GM23338 (cell line): ENCODE results near the gene ARFGAP2.

Experiments
- CREB1 ChIP-seq: fragments of 250-450 bp; sonication (Bioruptor Pico); IDR thresholded peaks from 2 replicates; pipeline ENCODE4 v1.5.0; 2020; ENCODE audit warnings: low read depth, mild to moderate bottlenecking, moderate library complexity
- CTCF ChIP-seq, 2 experiments: fragments of 200-600 bp in 1 of 2; sonication (generic) in 1 of 2; conservative IDR thresholded peaks; 2 replicates each; pipeline versions ENCODE4 v1.5.1 to v1.6.1; 2016 to 2017; ENCODE audit warnings: antibody characterized with exemption in 2 of 2, low read depth in 2 of 2, mild to moderate bottlenecking in 2 of 2, moderate library complexity in 1 of 2
- ETS1 ChIP-seq: IDR thresholded peaks from 2 replicates; pipeline ENCODE4 v1.6.1; 2016; ENCODE audit warnings: antibody characterized with exemption
- EZH2 ChIP-seq: fragments of 200-600 bp; sonication (generic); IDR thresholded peaks from one replicate; pipeline ENCODE4 v1.8.0; 2017; ENCODE audit warnings: antibody characterized with exemption, mild to moderate bottlenecking, low read depth; ENCODE audit not compliant: unreplicated experiment
- EZH2phosphoT487 ChIP-seq: fragments of 200-600 bp; sonication (generic); IDR thresholded peaks from one replicate; pipeline ENCODE4 v1.8.1; 2018; ENCODE audit warnings: antibody characterized with exemption; ENCODE audit not compliant: unreplicated experiment
- JUNB ChIP-seq: IDR thresholded peaks from one replicate; pipeline ENCODE4 v1.6.1; 2016; ENCODE audit warnings: antibody characterized with exemption; ENCODE audit not compliant: unreplicated experiment
- NANOG ChIP-seq: IDR thresholded peaks from 2 replicates; pipeline ENCODE4 v1.6.1; 2016; ENCODE audit warnings: antibody characterized with exemption, borderline replicate concordance
- POLR2AphosphoS5 ChIP-seq: IDR thresholded peaks from 2 replicates; pipeline ENCODE4 v1.6.1; 2016; ENCODE audit warnings: antibody characterized with exemption, low read depth
- REST ChIP-seq: IDR thresholded peaks from one replicate; pipeline ENCODE4 v1.6.1; 2018; ENCODE audit warnings: antibody characterized with exemption; ENCODE audit not compliant: unreplicated experiment
- STAT1 ChIP-seq: IDR thresholded peaks from one replicate; pipeline ENCODE4 v1.6.1; 2016; ENCODE audit warnings: antibody characterized with exemption; ENCODE audit not compliant: unreplicated experiment
- ZNF331 ChIP-seq: fragments of 250-450 bp; sonication (Bioruptor Pico); IDR thresholded peaks from 2 replicates; pipeline ENCODE4 v1.5.0; 2020; ENCODE audit warnings: low read depth, mild to moderate bottlenecking, moderate library complexity
- ZNF462 ChIP-seq: fragments of 250-450 bp; sonication (Bioruptor Pico); IDR thresholded peaks from 2 replicates; pipeline ENCODE4 v1.5.0; 2020; ENCODE audit warnings: mild to moderate bottlenecking, moderate library complexity

- TF ChIP-seq CTCF (conservative IDR thresholded peaks at IDR 0.05; ENCODE audit: low read depth in 2 of 2) = no peak
- no peak for TF ChIP-seq EZH2
- no peak for TF ChIP-seq EZH2phosphoT487
- TF ChIP-seq POLR2AphosphoS5 = no peak
- TF ChIP-seq CREB1 (CRISPR knock-in tag) = no peak
- TF ChIP-seq REST = no peak
- TF ChIP-seq JUNB = no peak
- TF ChIP-seq ZNF462 = no peak
- no peak for TF ChIP-seq NANOG
- TF ChIP-seq STAT1 = no peak
- TF ChIP-seq ETS1 = no peak
- TF ChIP-seq ZNF331 (CRISPR knock-in tag) = no peak
Measured at GRCh38 chr11:47148903-47149531, 27.7 kb downstream of the ARFGAP2 start.
